HG03025 (cell line): ENCODE measurements around the gene RNF128.
A peak's percentile ranks its signal among the peaks of the same experiment; 100 is the strongest.
"Not testable (repeated sequence)": the region's sequence is repeated elsewhere in the genome, so short reads cannot be mapped to it uniquely, and the experiment has no call there.

Experiments used
- ATAC-seq: cut with Tn5 transposase; IDR thresholded peaks from one replicate; pipeline ENCODE4 v1.9.1; 2021; ENCODE audit warnings: mild to moderate bottlenecking, moderate library complexity; ENCODE audit not compliant: unreplicated experiment, low FRiP score

The RNF128 gene

DNA sequence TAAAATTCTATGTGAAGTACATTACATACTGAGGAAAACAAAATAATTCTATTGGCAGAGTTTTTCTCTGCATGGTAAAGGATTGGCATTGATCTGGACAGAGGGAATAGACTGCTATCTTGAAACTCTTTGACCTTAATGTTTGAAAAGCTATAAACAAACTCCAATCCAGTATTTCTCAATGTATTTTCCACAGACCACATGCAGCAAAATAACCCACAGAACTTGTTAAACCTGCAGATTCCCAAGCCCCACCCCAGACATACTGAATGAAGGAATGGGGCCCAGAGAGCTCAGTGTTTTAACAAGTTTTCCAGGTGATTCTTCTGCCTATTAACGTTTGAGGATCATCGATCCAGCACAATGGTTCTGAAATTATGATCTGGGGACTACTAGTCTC is 15.7 kb downstream of the RNF128 start:
- ATAC-seq = no peak

DNA sequence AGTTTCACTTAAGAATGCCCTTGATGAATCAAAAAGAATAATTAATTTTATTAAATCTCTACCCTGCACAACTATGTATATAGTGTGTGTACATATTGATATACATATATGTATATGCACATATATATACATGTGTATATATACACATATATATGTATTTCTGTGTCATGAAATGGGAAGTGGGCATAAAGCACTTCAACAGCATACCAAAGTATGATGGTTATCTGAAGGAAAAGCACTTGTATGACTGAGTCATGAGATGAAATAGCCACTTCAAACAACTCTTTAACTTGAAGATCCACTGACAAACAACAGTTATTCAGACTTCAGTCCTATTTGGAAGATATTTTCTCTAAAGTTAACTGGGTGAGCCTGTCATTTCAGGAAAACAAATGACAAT is 16.3 kb downstream of the RNF128 start:
- ATAC-seq = no peak

DNA sequence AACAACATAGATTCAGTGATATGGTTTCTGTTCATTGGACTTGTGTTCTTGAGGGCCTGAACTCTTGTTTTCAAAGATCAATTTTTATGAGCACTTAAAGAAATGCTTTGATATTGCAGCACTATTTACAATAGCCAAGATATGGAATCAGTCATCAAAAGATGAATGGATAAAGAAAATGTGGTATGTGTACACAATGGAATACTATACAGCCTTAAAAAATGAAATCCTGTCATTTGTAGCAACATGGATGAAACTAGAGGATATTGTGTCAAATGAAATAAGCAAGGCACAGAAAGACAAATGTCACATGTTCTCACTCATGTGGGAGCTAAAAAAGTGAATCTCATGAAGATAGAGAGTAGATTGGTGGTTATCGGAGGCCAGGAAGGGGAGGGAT is 21.9 kb downstream of the RNF128 start:
- no peak for ATAC-seq

DNA sequence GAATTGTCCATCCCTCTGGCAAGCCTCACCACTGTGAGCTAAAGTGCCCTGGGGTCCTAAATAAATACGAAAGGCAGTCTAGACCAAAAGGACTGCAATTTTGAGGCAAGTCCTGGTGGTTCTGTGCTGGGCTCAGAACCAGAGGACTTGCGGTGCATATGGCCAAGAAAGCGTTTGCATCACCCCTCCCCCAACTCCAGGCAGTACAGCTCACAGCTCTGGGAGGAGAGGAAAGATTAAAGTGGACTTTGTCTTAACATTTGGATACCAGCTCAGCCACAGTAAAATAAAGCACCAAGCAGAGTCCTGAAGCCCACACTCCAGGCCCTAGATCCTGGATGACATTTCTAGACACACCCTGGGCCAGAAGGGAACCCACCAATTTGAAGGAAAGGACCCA is 24.9 kb downstream of the RNF128 start:
- no peak for ATAC-seq

DNA sequence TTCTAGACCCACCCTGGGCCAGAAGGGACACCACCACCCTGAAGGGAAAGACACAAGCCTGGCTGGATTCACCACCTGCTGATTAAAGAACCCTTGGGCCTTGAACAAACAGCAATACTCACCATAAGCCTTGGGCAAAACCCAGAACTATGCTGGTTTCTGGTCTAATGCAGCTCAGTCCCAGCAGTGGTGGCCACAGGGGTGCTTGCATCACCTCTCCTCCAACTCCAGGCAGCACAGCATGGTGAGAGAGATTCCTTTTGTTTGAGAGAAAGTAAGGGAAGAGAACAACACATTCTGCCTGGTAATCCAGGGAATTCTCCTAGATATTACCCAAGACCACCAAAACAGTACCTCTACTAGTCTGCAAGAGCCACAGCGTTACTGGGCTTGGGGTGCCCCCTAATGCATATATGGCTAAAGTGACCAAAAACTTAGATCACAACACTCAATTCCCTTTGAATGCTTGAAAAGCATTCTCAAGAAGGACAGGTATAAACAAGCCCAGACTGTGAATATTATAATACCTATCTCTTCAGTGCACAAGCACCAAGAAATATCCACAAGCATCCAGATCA is 25.7 kb downstream of the RNF128 start:
- no peak for ATAC-seq

DNA sequence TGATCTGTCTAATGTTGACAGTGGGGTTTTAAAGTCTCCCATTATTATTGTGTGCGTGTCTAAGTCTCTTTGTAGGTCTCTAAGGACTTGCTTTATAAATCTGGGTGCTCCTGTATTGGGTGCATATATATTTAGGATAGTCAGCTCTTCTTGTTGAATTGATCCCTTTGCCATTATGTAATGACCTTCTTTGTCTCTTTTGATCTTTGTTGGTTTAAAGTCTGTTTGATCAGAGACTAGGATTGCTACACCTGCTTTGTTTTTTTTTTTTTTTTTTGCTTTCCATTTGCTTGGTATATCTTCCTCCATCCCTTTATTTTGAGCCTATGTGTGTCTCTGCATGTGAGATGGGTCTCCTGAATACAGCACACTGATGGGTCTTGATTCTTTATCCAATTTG is 42.8 kb downstream of the RNF128 start:
- ATAC-seq = not testable (repeated sequence)

DNA sequence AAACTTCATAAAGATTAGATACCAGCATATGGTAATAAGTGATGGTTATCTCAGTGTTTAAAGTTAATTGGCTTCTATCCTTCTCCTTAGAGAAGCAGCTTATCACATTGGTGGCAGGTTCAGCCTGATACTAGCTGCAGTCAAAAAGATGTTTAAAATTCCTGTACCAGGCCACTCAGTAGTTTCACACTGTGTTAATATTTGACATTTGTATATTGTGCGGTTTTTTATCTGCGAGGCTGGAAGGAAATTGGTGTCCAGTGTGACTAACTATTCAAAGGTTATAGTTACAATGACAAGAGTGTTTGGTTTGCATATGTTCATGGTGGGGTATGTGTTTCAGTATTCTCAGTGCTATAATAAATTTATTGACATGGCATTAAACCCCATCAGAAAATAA is 48.5 kb downstream of the RNF128 start:
- no peak for ATAC-seq

DNA sequence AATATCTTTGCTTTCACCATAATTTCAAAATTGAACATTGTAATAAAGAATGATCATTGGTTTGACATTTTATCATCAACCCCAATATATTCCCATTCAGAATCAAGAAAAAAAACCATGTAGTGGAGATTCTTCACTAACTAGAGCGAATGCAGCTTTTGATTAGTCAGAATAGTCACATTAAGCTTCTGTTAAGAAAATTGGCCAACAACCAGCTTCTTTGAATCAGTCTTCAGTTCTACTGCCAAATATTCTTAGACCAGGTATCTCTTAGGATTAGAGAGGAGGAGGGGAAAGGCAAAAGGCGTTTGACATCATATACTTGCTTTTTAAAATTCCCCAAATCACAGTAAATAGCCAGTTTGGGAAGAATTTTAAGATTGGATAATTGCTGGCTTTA is 53.8 kb downstream of the RNF128 start:
- ATAC-seq = no peak

DNA sequence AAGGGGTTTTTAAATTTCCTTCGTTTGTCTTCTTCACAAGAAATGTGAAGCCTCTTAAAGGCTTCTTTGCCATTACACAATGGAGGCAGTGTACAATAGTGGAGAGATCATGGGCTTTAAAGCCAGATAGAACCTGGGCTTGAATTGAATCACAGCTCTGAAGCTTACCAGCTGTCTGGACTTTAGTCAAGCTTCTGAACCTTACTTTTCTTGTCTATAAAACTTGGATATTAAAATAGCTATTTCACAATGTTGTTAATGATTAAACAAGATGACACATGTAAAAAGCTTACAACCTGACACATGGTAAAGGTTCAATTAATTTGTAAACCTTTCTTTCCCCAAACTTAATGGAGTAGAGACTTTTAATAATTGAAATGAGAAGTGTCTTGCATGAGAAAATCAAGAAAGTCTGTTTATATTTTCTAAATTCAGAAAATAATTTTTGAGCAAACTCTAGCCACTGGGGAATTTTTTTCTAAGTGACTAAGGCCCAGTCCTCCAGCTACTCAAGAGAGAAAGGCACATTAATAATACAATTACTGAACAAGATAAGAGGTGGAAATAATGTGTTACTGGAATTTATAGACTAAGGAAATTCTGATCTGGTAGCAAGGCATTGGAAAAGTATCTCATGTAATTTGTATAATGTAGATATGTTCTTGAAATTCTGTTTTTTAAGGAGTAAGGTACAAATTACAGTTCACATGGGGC is 54.3 kb downstream of the RNF128 start:
- ATAC-seq = no peak

DNA sequence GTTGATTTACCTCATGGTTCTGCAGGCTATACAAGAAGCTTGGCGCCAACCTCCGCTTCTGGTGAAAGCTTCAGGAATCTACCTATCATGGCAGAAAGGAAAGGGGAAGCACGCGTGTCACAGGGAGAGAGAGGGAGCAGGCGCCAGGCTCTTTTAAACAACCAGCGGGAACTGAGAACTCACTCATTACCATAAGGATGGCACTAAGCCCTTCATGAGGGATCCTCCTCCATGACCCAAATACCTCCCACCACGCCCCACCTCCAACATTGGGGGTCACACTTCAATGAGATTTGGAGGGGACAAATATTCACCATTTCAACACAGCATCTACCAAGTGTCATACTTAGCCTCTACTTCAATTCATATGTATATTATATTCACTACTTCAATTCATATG is 57.2 kb downstream of the RNF128 start:
- ATAC-seq = no peak

DNA sequence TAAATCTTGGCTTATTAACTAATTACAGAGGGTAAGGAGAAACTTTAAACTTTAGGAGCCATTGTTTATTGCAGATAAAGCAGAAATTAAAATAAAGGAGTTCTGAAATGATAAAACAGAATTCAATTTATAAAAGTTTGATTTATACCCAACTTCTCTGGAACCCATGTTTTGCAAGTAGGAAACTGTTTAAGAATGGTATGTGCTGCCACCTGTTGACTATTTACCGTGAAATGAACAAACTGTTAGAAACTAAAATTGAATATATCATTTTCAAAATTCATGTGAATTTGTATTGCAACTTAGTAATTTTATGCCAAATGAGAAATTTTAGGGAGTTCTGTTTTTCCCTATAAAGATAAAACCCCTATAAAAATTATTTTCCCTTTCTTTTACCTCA is 65.0 kb downstream of the RNF128 start:
- no peak for ATAC-seq

DNA sequence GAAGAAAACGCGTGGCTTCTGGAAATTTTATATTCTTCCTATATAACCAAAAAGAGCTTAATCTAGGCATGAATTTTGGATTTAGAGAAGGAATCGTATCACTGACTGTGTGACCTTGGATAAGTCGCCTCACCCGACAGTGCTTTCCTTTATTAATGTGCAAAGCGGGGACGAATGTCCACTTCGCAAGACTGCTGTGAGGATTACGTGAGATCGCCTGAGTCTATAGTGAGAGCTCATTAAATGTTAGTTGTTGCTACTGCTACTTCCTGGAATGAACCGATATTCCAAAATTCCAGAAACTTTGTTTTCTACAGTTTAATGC is 75.5 kb downstream of the RNF128 start:
- no peak for ATAC-seq

DNA sequence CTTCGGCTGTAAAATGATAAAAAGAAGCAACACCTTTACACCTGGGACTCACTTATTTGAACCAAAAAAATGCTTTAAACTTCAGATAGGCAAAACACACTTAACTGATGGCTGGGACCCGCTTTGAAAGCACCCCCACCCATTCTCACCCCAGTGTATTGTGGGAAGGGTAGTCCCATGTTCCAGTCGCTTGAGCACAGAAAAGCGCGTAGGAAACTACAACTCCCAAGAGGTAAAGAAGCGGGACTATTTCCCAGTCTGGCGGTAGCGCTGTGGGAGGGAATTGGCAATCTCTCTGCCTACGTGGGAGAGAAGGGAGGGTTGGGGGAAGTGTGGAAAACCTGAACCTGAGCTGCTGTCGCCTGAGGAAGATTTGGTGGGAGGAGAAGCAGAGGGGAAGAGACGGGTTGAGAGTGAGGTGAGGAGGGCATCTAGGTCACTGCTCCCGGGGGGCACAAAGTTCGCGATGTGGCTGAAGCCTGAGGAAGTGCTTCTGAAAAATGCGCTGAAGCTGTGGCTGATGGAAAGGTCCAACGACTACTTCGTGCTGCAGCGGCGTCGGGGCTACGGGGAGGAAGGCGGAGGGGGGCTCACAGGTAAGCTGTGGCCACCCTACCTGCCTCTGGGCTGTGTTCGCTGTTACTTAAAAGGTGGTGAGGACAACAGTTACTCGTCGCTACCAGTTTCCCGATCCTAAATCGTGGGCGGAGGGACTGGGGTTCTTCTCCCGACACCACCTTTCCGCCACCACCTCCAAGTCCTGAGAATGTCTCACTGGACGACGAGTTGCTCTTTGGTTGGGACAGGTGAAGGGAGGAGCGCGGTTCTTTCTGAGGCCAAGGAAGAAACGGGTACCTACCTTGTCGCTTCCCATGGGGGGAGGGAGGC is 76.1 kb downstream of the RNF128 start, which contains the start of gene TBC1D8B:
TBC1D8B (plus strand) TSS at position 286 of the 888 bp plus-strand sequence; CDS start at position 467, 181 bp downstream.
- ATAC-seq = peak; percentile 49

DNA sequence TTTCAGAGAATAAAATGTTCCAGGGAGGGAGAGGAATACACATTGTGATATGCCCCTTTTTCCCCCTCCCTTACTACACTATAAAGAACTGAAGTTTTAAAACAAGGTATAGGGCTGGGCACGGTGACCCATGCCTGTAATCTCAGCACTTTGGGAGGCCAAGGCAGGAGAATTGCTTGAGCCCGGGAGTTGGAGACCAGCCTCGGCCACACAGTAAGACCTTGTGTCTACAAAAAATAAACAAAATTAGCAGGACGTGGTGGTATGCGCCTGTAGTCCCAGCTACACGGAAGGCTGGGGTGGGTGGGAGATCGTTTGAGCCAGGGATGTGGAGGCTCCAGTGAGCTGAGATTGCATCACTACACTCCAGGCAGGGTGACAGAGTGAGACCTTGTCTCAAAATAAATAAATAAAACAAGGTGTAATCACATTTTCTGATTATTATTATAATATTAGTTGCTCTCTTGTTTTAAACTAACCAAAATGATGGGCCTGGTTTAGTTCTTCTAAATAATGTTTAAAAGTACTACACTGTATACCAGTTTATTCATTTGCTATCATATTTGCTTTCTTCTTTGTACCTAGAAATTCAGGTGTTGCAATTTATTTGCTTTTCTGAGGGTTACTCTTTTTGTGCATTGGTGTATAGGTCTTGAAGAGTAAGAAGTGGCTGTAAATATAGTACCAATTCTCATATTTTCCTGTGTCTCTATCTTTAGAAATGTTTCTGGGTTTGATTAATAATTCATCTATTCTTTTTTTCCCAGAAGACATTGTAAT is 84.8 kb downstream of the RNF128 start:
- no peak for ATAC-seq

DNA sequence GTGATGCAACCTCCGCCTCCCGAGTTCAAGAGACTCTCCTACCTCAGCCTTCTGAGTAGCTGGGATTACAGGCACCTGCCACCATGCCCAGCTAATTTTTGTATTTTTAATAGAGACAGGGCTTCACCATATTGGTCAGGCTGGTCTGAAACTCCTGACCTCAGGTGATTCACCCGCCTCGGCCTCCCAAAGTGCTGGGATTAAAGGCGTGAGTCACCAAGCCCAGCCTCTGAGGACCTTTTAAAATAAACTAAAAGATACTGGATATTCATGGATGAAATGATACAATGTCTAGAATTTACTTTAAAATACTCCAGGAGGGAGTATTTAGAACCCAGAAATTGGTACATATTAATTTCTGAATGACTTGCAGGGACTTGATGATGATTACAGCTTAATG is 86.4 kb downstream of the RNF128 start:
- ATAC-seq = not testable (repeated sequence)

DNA sequence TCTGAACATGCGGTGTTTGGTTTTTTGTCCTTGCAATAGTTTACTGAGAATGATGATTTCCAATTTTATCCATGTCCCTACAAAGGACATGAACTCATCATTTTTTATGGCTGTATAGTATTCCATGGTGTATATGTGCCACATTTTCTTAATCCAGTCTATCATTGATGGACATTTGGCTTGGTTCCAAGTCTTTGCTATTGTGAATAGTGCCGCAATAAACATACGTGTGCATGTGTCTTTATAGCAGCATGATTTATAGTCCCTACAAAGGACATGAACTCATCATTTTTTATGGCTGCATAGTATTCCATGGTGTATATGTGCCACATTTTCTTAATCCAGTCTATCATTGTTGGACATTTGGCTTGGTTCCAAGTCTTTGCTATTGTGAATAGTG is 87.6 kb downstream of the RNF128 start:
- ATAC-seq = not testable (repeated sequence)
